ENCODE measurements around the gene IGFALS.

IGFALS gene

GRCh38 chr16:1781758-1782407, 11.6 kb downstream of the IGFALS start:
- ChIA-PET POLR2A (interaction anchor here (0.8 to 3.3 kb wide), 13 partner anchors 9 to 183 kb away, joined by 3 to 71 read pairs (median 7); partner anchors contain the start of genes CRAMP1, EME2, FAHD1 and HAGH), CTCF (interaction anchor here (1.0 kb wide), 1 partner anchor 76 kb away, joined by 3 read pairs; the partner anchor contains the start of gene MAPK8IP3)
- no peak for DNase-seq (ENCODE audit: extremely low spot score)
- peak; percentile 72; the same call in 1 of the 2 replicates for TF ChIP-seq L3MBTL2 (conservative IDR thresholded peaks at IDR 0.05)
- TF ChIP-seq PKNOX1 (IDR thresholded peaks at IDR 0.05) = no peak
- no peak for TF ChIP-seq ZNF384 (IDR thresholded peaks at IDR 0.05)
- TF ChIP-seq LEF1 (IDR thresholded peaks at IDR 0.05; ENCODE audit: borderline replicate concordance) = 0 out of 2 replicates have a peak, but pooled peaks have one; percentile 50

GRCh38 chr16:1781254-1781653, 12.3 kb downstream of the IGFALS start:
- ChIA-PET POLR2A (interaction anchor here (2.3 to 3.3 kb wide), 2 partner anchors 9 to 75 kb away, joined by 11 to 71 read pairs; partner anchors contain the start of genes EME2, MAPK8IP3, MRPS34 and NME3), CTCF (no interaction called here)
- TF ChIP-seq ELF4 (IDR thresholded peaks at IDR 0.05) (no peak), TARDBP (IDR thresholded peaks at IDR 0.05) (no peak)
- DNase-seq (ENCODE audit: extremely low spot score) = no peak

- POLR2A ChIA-PET = interaction anchor here (1.5 to 3.3 kb wide), 3 partner anchors 8 to 75 kb away, joined by 3 to 71 read pairs (median 11); partner anchors contain the start of genes EME2, MAPK8IP3, MRPS34 and NME3
- CTCF ChIA-PET = no interaction called here
- DNase-seq (ENCODE audit: extremely low spot score) = no peak
Measured at GRCh38 chr16:1780677-1781072, 12.8 kb downstream of the IGFALS start.

GRCh38 chr16:1779741-1780676, 13.5 kb downstream of the IGFALS start:
- DNase-seq (ENCODE audit: extremely low spot score) = no peak
- CTCF ChIA-PET = no interaction called here
- POLR2A ChIA-PET = interaction anchor here (1.5 to 3.3 kb wide), 2 partner anchors 8 to 13 kb away, joined by 3 to 71 read pairs; partner anchors contain the start of genes EME2, MRPS34 and NME3
- no peak for TF ChIP-seq TARDBP (IDR thresholded peaks at IDR 0.05)
- TF ChIP-seq SP1 (IDR thresholded peaks at IDR 0.05) = no peak
- no peak for TF ChIP-seq PKNOX1 (IDR thresholded peaks at IDR 0.05)
- no peak for TF ChIP-seq HDGF (IDR thresholded peaks at IDR 0.05; ENCODE audit: borderline replicate concordance)
- no peak for TF ChIP-seq L3MBTL2 (conservative IDR thresholded peaks at IDR 0.05)
- TF ChIP-seq NFRKB (IDR thresholded peaks at IDR 0.05) = no peak
- TF ChIP-seq ELF4 (IDR thresholded peaks at IDR 0.05) = no peak
- no peak for TF ChIP-seq ZNF384 (IDR thresholded peaks at IDR 0.05)
- no peak for TF ChIP-seq BHLHE40 (IDR thresholded peaks at IDR 0.05; ENCODE audit: borderline replicate concordance)

More at GRCh38 chr16:1780677-1781072, 12.8 kb downstream of the IGFALS start:
- no peak for TF ChIP-seq LEF1 (IDR thresholded peaks at IDR 0.05; ENCODE audit: borderline replicate concordance)
- TF ChIP-seq FOXA1 (IDR thresholded peaks at IDR 0.05) = no peak
- no peak for TF ChIP-seq TARDBP (IDR thresholded peaks at IDR 0.05)
- TF ChIP-seq FOXK2 (IDR thresholded peaks at IDR 0.05) = no peak
- TF ChIP-seq L3MBTL2 (conservative IDR thresholded peaks at IDR 0.05) = no peak
- no peak for TF ChIP-seq FOXM1 (IDR thresholded peaks at IDR 0.05; ENCODE audit: borderline replicate concordance)
- no peak for TF ChIP-seq HDGF (IDR thresholded peaks at IDR 0.05; ENCODE audit: borderline replicate concordance)
- TF ChIP-seq BHLHE40 (IDR thresholded peaks at IDR 0.05; ENCODE audit: borderline replicate concordance) = no peak
- TF ChIP-seq SP1 (IDR thresholded peaks at IDR 0.05) = no peak
- no peak for TF ChIP-seq CTBP1 (IDR thresholded peaks at IDR 0.05; ENCODE audit: borderline replicate concordance)
- TF ChIP-seq PKNOX1 (IDR thresholded peaks at IDR 0.05) = no peak
- no peak for TF ChIP-seq ZNF384 (IDR thresholded peaks at IDR 0.05)
- TF ChIP-seq ARNT (IDR thresholded peaks at IDR 0.05) = no peak
- TF ChIP-seq NFRKB (IDR thresholded peaks at IDR 0.05) = no peak
- no peak for TF ChIP-seq ELF4 (IDR thresholded peaks at IDR 0.05)
- TF ChIP-seq SUZ12 (IDR thresholded peaks at IDR 0.05) = no peak

- ChIA-PET CTCF (no interaction called here), POLR2A (interaction anchor here (1.3 to 1.5 kb wide), 2 partner anchors 14 to 192 kb away, joined by 3 to 4 read pairs; partner anchors contain the start of gene TBL3)
- TF ChIP-seq NFRKB (IDR thresholded peaks at IDR 0.05) = no peak
- no peak for TF ChIP-seq PKNOX1 (IDR thresholded peaks at IDR 0.05)
- no peak for TF ChIP-seq BHLHE40 (IDR thresholded peaks at IDR 0.05; ENCODE audit: borderline replicate concordance)
- no peak for TF ChIP-seq ELF4 (IDR thresholded peaks at IDR 0.05)
- no peak for TF ChIP-seq SUZ12 (IDR thresholded peaks at IDR 0.05)
- no peak for TF ChIP-seq ARNT (IDR thresholded peaks at IDR 0.05)
- TF ChIP-seq TARDBP (IDR thresholded peaks at IDR 0.05) = no peak
- no peak for TF ChIP-seq FOXA1 (IDR thresholded peaks at IDR 0.05)
- no peak for TF ChIP-seq FOXM1 (IDR thresholded peaks at IDR 0.05; ENCODE audit: borderline replicate concordance)
- TF ChIP-seq SP1 (IDR thresholded peaks at IDR 0.05) = no peak
- no peak for TF ChIP-seq LEF1 (IDR thresholded peaks at IDR 0.05; ENCODE audit: borderline replicate concordance)
- no peak for TF ChIP-seq FOXK2 (IDR thresholded peaks at IDR 0.05)
- no peak for DNase-seq (ENCODE audit: extremely low spot score)
Measured at GRCh38 chr16:1779234-1779701, 14.2 kb downstream of the IGFALS start.
